Liver (tissue), 3 donors: ENCODE data around the gene VAV3.

ENCODE experiments used
- ATF3 ChIP-seq: IDR thresholded peaks from 2 replicates; pipeline ENCODE4 v1.6.1; 2016; ENCODE audit warnings: antibody characterized with exemption
- CTCF ChIP-seq: fragments of 150-350 bp; IDR thresholded peaks from 2 replicates; pipeline ENCODE4 v1.5.1; 2017; ENCODE audit warnings: improper control_type of control experiment, low read depth, low read length; ENCODE audit not compliant: missing input control
- EGR1 ChIP-seq, 2 donors: IDR thresholded peaks; 2 replicates each; pipeline ENCODE4 v1.6.1; 2016 to 2018; ENCODE audit warnings: antibody characterized with exemption in 2 of 2, low read depth in 2 of 2
- GABPA ChIP-seq, 2 donors: IDR thresholded peaks in 1 of 2; conservative IDR thresholded peaks in 1 of 2; 2 replicates each; pipeline ENCODE4 v1.6.1; 2016; ENCODE audit warnings: antibody characterized with exemption in 2 of 2, mild to moderate bottlenecking in 1 of 2, moderate library complexity in 1 of 2
- HNF4G ChIP-seq: IDR thresholded peaks from 2 replicates; pipeline ENCODE4 v1.6.1; 2016; ENCODE audit warnings: antibody characterized with exemption
- JUND ChIP-seq, 2 donors: IDR thresholded peaks; 2 replicates each; pipeline ENCODE4 v1.6.1; 2016; ENCODE audit warnings: antibody characterized with exemption in 2 of 2
- NR2F2 ChIP-seq: IDR thresholded peaks from 2 replicates; pipeline ENCODE4 v1.6.1; 2016; ENCODE audit warnings: antibody characterized with exemption
- RAD21 ChIP-seq, 2 donors: IDR thresholded peaks; 2 replicates each; pipeline ENCODE4 v1.6.1; 2016; ENCODE audit warnings: antibody characterized with exemption in 2 of 2, mild to moderate bottlenecking in 2 of 2
- REST ChIP-seq: IDR thresholded peaks from 2 replicates; pipeline ENCODE4 v1.6.1; 2016; ENCODE audit warnings: antibody characterized with exemption, mild to moderate bottlenecking
- TAF1 ChIP-seq: conservative IDR thresholded peaks from 2 replicates; pipeline ENCODE4 v1.6.1; 2016; ENCODE audit warnings: antibody characterized with exemption, mild to moderate bottlenecking
- YY1 ChIP-seq: IDR thresholded peaks from 2 replicates; pipeline ENCODE4 v1.6.1; 2016; ENCODE audit warnings: antibody characterized with exemption, mild to moderate bottlenecking
- donor health status: healthy.
- donor health status: healthy.

- TF ChIP-seq CTCF, result no peak
- no peak for TF ChIP-seq JUND (IDR thresholded peaks at IDR 0.05)
- TF ChIP-seq EGR1 (IDR thresholded peaks at IDR 0.05; ENCODE audit: low read depth in 2 of 2), result no peak
- TF ChIP-seq REST, result no peak
- TF ChIP-seq TAF1, result no peak
- TF ChIP-seq YY1, result no peak
- no peak for TF ChIP-seq GABPA (IDR thresholded peaks at IDR 0.05 in 1 of 2, conservative IDR thresholded peaks at IDR 0.05 in 1 of 2)
- TF ChIP-seq HNF4G, result no peak
- no peak for TF ChIP-seq RAD21 (IDR thresholded peaks at IDR 0.05)
- TF ChIP-seq ATF3, result no peak
- no peak for TF ChIP-seq NR2F2
Measured at GRCh38 chr1:107840725-107841124, 124.3 kb downstream of the VAV3 start.
